ENCODE results near the gene NPFFR1. TPM values are rescaled to one million over a fixed set of nuclear protein-coding genes. Genes with fewer than 3 reads are reported as not detected.

NPFFR1 gene
- total RNA-seq, 1 donor from 2014 or later, result not detected

DNA sequence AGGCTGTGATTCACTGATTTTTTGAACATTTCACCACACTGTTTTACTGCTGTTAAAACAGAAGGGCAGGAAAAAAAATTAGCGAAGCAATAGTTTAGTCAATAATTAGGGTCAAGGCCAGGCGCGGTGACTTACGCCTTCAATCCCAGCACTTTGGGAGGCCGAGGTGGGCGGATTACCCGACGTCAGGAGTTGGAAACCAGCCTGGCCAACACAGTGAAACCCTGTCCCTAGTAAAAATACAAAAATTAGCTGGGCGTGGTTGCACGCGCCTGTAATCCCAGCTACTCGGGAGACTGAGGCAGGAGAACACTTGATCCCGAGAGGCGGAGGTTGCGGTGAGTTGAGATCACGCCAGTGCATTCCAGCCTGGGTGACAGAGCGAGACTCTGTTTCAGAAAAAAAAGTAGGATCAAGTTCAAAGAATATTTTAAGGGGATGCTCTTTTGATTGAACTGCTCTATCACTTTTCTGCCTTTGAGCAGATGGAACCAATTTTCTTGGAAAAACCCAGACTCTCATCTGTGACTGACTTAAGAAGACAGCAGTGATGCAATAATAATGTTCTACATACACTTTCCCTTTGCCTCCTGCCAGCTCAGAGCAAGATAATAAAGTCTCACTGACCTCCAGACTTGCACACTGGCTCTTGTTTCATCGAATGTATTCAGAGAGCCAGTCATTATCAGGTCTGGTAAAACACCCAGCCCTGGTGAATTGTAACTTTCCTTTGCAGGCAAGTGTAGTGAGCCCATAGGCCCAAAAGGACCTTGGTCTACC, 48.9 kb downstream of the NPFFR1 start:
- no peak overlapping the region for H3K27ac ChIP-seq
- TF ChIP-seq EZH2 (IDR thresholded peaks at IDR 0.05), result no peak
- TF ChIP-seq EZH2phosphoT487 (IDR thresholded peaks at IDR 0.05), result no peak
- TF ChIP-seq, protein P1, sequence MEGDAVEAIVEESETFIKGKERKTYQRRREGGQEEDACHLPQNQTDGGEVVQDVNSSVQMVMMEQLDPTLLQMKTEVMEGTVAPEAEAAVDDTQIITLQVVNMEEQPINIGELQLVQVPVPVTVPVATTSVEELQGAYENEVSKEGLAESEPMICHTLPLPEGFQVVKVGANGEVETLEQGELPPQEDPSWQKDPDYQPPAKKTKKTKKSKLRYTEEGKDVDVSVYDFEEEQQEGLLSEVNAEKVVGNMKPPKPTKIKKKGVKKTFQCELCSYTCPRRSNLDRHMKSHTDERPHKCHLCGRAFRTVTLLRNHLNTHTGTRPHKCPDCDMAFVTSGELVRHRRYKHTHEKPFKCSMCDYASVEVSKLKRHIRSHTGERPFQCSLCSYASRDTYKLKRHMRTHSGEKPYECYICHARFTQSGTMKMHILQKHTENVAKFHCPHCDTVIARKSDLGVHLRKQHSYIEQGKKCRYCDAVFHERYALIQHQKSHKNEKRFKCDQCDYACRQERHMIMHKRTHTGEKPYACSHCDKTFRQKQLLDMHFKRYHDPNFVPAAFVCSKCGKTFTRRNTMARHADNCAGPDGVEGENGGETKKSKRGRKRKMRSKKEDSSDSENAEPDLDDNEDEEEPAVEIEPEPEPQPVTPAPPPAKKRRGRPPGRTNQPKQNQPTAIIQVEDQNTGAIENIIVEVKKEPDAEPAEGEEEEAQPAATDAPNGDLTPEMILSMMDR (IDR thresholded peaks at IDR 0.05), result no peak
- no peak overlapping the region for H3K4me2 ChIP-seq
- H3K36me3 ChIP-seq, result no peaks in the 10 kb centered on the region
- H3F3A ChIP-seq (ENCODE audit: low read depth), result peaks cover 14% of the 10 kb centered on the region
- no peaks in the 10 kb centered on the region for H3K27me3 ChIP-seq
- H3K79me2 ChIP-seq (ENCODE audit: low read depth), result peaks cover 24% of the 10 kb centered on the region
- Mint-ChIP-seq H3K4me3 (no peak overlapping the region), H3K27me3 (ENCODE audit: insufficient read depth, low read depth) (no peaks in the 10 kb centered on the region), H3K9me3 (peaks cover 12% of the 10 kb centered on the region), H3K4me1 (peaks cover 12% of the 10 kb centered on the region), H3K27ac (no peak overlapping the region), H3K36me3 (no peaks in the 10 kb centered on the region)
- no peak overlapping the region for H2AFZ ChIP-seq (replicated peaks)
- H3K9ac ChIP-seq, result no peak overlapping the region
- no peak overlapping the region for H3K4me3 ChIP-seq
- H4K20me1 ChIP-seq (ENCODE audit: low read depth), result peaks cover 15% of the 10 kb centered on the region
- H3K4me1 ChIP-seq, result peaks cover 10% of the 10 kb centered on the region
- no peak for DNase-seq (ENCODE audit: low spot score)
- H3K9me3 ChIP-seq (ENCODE audit: low read depth), result no peaks in the 10 kb centered on the region

DNA sequence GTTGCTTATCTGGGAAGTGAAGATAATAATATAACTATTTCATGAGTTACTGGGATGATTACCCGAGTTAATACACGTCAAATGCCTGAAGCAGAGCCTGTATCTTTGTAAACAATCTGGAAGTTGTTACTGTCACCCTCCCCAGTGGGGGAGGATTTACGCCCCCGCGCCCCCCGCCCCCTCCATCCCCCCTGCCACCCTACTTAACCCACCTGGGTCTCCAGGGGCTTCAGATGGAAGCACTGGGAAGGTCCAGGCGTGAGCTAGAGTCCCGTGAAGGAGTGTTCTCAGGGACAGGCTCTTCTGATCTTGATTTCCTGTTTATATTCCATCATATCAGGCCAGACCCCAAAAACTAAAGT, 49.9 kb downstream of the NPFFR1 start:
- Histone ChIP-seq H3K4me2 (peak overlapping the region; percentile 92), H3K27me3 (no peaks in the 10 kb centered on the region), H3K4me3 (peak overlapping the region; percentile 56), H3K36me3 (no peaks in the 10 kb centered on the region), H3F3A (ENCODE audit: low read depth) (peaks cover 14% of the 10 kb centered on the region), H4K20me1 (ENCODE audit: low read depth) (peaks cover 17% of the 10 kb centered on the region), H3K9me3 (ENCODE audit: low read depth) (no peaks in the 10 kb centered on the region), H3K27ac (no peak overlapping the region), H3K4me1 (peaks cover 10% of the 10 kb centered on the region), H3K9ac (no peak overlapping the region), H2AFZ (replicated peaks) (peak overlapping the region; percentile 88), H3K79me2 (ENCODE audit: low read depth) (peaks cover 25% of the 10 kb centered on the region)
- H3K4me1 Mint-ChIP-seq, result peaks cover 12% of the 10 kb centered on the region
- DNase-seq (ENCODE audit: low spot score), result no peak
- H3K9me3 Mint-ChIP-seq, result peaks cover 12% of the 10 kb centered on the region
- no peaks in the 10 kb centered on the region for H3K27me3 Mint-ChIP-seq (ENCODE audit: insufficient read depth, low read depth)
- no peaks in the 10 kb centered on the region for H3K36me3 Mint-ChIP-seq
- no peak overlapping the region for H3K27ac Mint-ChIP-seq
- H3K4me3 Mint-ChIP-seq, result peak overlapping the region; percentile 87
- TF ChIP-seq, protein P1 (IDR thresholded peaks at IDR 0.05), result no peak
- no peak for TF ChIP-seq EZH2phosphoT487 (IDR thresholded peaks at IDR 0.05)
- TF ChIP-seq EZH2 (IDR thresholded peaks at IDR 0.05), result no peak

DNA sequence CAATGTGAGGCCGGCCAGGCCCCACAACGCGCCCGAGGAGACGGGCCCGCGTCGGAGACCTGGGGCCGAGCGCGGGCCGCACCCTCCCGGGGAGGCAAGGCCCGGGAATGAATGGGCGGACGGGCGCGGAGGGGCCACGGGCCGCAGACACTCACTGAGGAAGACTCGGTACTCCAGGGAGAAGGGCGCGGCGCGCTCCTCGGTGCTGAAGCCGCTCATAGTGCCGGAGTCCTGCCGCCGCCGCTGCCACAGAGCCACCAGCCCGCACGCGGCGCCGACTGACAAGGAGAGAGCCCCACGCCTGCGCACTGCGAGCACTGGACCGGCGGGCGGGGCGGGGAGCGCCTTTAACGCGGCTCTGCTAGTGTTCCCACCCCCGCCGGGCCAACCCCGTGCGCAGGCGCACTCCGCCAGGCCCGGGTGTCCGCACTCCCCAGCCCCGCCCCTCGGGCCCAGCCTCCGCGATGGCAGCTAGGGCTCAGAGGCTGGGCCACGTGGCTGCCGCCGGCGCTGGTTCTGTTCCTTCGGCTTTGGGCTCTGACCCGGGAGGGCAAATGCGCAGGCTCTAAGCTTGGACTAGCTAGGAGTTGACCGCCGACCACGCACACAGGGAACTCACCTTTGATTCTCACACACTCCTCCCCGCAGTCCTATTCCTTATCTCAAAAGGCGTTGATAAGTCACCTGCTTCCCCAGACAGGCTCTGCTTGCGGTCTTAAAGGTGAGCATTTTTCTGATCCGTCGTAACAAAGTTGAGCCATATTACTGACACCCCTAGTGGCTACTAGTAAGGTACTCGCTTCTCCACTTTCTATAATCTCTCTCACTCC, 50.5 kb downstream of the NPFFR1 start, which contains the start of gene PPA1:
TSS of gene PPA1 (minus strand) at position 321 of the 830 bp plus-strand sequence. CDS start at position 219, 102 bp downstream.
- peak within 1 kb of the TSS; percentile 88 for H2AFZ ChIP-seq (replicated peaks)
- peak within 1 kb of the TSS; percentile 56 for H3K4me3 ChIP-seq
- H3K27ac Mint-ChIP-seq, result no peak within 1 kb of the TSS
- no peak within 1 kb of the TSS for H3K27ac ChIP-seq
- no peaks in the 10 kb centered on the region for H3K27me3 ChIP-seq
- H4K20me1 ChIP-seq (ENCODE audit: low read depth), result peaks cover 22% of the 10 kb centered on the region
- H3K4me3 Mint-ChIP-seq, result peak within 1 kb of the TSS; percentile 95
- H3K36me3 ChIP-seq, result no peaks in the 10 kb centered on the region
- peaks cover 31% of the 10 kb centered on the region for H3K79me2 ChIP-seq (ENCODE audit: low read depth)
- no peaks in the 10 kb centered on the region for H3K27me3 Mint-ChIP-seq (ENCODE audit: insufficient read depth, low read depth)
- TF ChIP-seq EZH2 (IDR thresholded peaks at IDR 0.05), result no peak
- TF ChIP-seq, protein P1 (IDR thresholded peaks at IDR 0.05), result peak; percentile 27
- H3K9me3 Mint-ChIP-seq, result peaks cover 10% of the 10 kb centered on the region
- peaks cover 10% of the 10 kb centered on the region for H3K4me1 ChIP-seq
- peak; percentile 99 for DNase-seq (ENCODE audit: low spot score)
- H3F3A ChIP-seq (ENCODE audit: low read depth), result peaks cover 14% of the 10 kb centered on the region
- H3K9me3 ChIP-seq (ENCODE audit: low read depth), result no peaks in the 10 kb centered on the region
- H3K4me1 Mint-ChIP-seq, result peaks cover 12% of the 10 kb centered on the region
- H3K36me3 Mint-ChIP-seq, result no peaks in the 10 kb centered on the region
- H3K4me2 ChIP-seq, result peak within 1 kb of the TSS; percentile 92
- peak within 1 kb of the TSS; percentile 1 for H3K9ac ChIP-seq

All from neural progenitor cell (in vitro differentiated cells).